22Rv1 (cell line): ENCODE measurements around the gene KCNQ2.

Source experiments
- ZFX ChIP-seq: fragments of 450-650 bp; IDR thresholded peaks from 2 replicates; pipeline ENCODE4 v1.6.1; 2017; ENCODE audit warnings: antibody characterized with exemption, borderline replicate concordance
- TF ChIP-seq, protein P1 (sequence below): fragments of 450-650 bp; IDR thresholded peaks from 2 replicates; pipeline ENCODE4 v1.5.1; 2017; ENCODE audit warnings: mild to moderate bottlenecking

DNA sequence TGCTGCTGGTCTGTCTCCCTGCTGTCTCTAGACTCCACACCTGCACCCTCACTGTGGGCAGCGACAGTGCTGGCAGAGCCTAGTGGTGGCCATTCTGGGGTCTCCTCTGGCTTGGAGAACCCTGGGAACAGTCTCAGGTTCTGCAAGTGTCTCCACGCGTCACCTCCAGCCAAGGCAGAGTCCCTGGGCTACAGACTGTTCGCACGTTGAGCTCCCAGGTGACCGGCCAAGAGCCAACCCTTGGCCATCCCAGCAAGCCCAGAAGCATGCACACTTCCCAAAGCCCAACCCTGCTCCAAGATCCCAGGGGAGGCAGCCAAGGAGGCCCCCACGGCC lies 21.6 kb upstream of the KCNQ2 start:
- TF ChIP-seq, protein P1, sequence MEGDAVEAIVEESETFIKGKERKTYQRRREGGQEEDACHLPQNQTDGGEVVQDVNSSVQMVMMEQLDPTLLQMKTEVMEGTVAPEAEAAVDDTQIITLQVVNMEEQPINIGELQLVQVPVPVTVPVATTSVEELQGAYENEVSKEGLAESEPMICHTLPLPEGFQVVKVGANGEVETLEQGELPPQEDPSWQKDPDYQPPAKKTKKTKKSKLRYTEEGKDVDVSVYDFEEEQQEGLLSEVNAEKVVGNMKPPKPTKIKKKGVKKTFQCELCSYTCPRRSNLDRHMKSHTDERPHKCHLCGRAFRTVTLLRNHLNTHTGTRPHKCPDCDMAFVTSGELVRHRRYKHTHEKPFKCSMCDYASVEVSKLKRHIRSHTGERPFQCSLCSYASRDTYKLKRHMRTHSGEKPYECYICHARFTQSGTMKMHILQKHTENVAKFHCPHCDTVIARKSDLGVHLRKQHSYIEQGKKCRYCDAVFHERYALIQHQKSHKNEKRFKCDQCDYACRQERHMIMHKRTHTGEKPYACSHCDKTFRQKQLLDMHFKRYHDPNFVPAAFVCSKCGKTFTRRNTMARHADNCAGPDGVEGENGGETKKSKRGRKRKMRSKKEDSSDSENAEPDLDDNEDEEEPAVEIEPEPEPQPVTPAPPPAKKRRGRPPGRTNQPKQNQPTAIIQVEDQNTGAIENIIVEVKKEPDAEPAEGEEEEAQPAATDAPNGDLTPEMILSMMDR, result no peak
- TF ChIP-seq ZFX, result no peak
